ENCODE measurements around the gene ADPRS. TPM values are rescaled to one million over a fixed set of nuclear protein-coding genes. Genes with fewer than 3 reads are reported as not detected.

Gene ADPRS
- total RNA-seq, 1 donor from 2014 or later: 28.7 TPM

DNA sequence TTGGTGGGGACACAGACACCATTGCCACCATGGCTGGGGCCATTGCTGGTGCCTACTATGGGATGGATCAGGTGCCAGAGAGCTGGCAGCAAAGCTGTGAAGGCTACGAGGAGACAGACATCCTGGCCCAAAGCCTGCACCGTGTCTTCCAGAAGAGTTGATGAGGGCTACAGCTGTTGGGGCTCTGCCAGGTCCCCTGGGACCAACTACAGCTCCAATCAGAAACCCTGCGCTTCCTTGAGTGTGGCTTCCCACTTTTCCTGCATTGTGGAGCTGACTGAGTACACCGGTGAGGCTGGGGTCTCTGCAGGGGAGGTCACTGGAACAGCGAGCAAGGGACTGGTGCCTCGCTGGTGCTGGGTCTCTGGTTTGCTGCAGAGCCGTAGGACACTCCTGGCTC is 4.5 kb downstream of the ADPRS start:
- no peak overlapping the region for H3K9ac ChIP-seq (ENCODE audit: low read length)
- no peaks in the 10 kb centered on the region for H3K9me3 ChIP-seq (ENCODE audit: insufficient read depth, low read depth, low read length)
- no peaks in the 10 kb centered on the region for H3K27me3 ChIP-seq (ENCODE audit: insufficient read depth, low read length)
- Mint-ChIP-seq H3K27ac (ENCODE audit: unreplicated experiment) (no peak overlapping the region), H3K27me3 (ENCODE audit: low read depth, unreplicated experiment) (no peaks in the 10 kb centered on the region), H3K4me3 (ENCODE audit: unreplicated experiment) (no peak overlapping the region), H3K9me3 (ENCODE audit: unreplicated experiment) (no peaks in the 10 kb centered on the region), H3K36me3 (ENCODE audit: low read depth, unreplicated experiment) (peaks cover 22% of the 10 kb centered on the region), H3K4me1 (ENCODE audit: low read depth, unreplicated experiment) (peaks cover 10% of the 10 kb centered on the region)
- H2AFZ ChIP-seq (ENCODE audit: low read depth, low read length): no peak overlapping the region
- no peak overlapping the region for H3K4me2 ChIP-seq (ENCODE audit: low read length)
- FAIRE-seq (no peak), DNase-seq (ENCODE audit: low read depth) (no peak)
- H3K79me2 ChIP-seq (ENCODE audit: insufficient read depth, low read length): peaks cover 44% of the 10 kb centered on the region
- TF ChIP-seq, protein P1, sequence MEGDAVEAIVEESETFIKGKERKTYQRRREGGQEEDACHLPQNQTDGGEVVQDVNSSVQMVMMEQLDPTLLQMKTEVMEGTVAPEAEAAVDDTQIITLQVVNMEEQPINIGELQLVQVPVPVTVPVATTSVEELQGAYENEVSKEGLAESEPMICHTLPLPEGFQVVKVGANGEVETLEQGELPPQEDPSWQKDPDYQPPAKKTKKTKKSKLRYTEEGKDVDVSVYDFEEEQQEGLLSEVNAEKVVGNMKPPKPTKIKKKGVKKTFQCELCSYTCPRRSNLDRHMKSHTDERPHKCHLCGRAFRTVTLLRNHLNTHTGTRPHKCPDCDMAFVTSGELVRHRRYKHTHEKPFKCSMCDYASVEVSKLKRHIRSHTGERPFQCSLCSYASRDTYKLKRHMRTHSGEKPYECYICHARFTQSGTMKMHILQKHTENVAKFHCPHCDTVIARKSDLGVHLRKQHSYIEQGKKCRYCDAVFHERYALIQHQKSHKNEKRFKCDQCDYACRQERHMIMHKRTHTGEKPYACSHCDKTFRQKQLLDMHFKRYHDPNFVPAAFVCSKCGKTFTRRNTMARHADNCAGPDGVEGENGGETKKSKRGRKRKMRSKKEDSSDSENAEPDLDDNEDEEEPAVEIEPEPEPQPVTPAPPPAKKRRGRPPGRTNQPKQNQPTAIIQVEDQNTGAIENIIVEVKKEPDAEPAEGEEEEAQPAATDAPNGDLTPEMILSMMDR (IDR thresholded peaks at IDR 0.05; ENCODE audit: insufficient read depth, low read depth, low read length): no peak
- TF ChIP-seq EZH2 (IDR thresholded peaks at IDR 0.05; ENCODE audit: insufficient read depth, low read length): no peak
- no peak overlapping the region for H3K27ac ChIP-seq (ENCODE audit: low read depth, low read length)
- no peak overlapping the region for H3K4me3 ChIP-seq (ENCODE audit: insufficient read depth, low read depth, low read length)
- peaks cover 36% of the 10 kb centered on the region for H4K20me1 ChIP-seq (ENCODE audit: insufficient read depth, low read length)
- H3K4me1 ChIP-seq (ENCODE audit: insufficient read depth, low read length): peaks cover 12% of the 10 kb centered on the region
- H3K36me3 ChIP-seq (ENCODE audit: insufficient read depth, low read length): peaks cover 27% of the 10 kb centered on the region

DNA sequence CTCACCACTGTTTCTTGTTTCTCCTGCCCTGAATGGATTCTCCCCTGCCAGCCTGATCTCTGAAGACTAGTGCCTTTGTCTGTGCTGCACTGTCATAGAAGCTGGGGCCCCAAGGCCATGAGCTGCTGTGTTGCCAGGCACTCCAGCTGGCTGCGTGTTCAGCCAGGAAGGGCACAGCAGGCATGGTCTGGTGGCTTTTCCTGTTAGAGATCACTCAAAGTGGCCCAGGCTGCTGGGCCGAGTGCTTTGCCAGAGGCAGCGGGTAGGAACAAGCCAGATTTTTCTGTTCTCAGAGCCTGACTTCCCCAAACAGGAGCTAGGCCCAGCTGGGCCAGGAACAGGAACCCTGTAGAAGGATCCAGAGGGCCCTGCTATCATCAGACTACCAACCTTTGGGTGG is 5.2 kb downstream of the ADPRS start:
- no peak overlapping the region for H3K9ac ChIP-seq (ENCODE audit: low read length)
- peaks cover 41% of the 10 kb centered on the region for H3K79me2 ChIP-seq (ENCODE audit: insufficient read depth, low read length)
- DNase-seq (ENCODE audit: low read depth) (no peak), FAIRE-seq (no peak)
- H3K9me3 ChIP-seq (ENCODE audit: insufficient read depth, low read depth, low read length): no peaks in the 10 kb centered on the region
- no peaks in the 10 kb centered on the region for H3K27me3 Mint-ChIP-seq (ENCODE audit: low read depth, unreplicated experiment)
- H3K4me3 ChIP-seq (ENCODE audit: insufficient read depth, low read depth, low read length): no peak overlapping the region
- no peak overlapping the region for H3K27ac ChIP-seq (ENCODE audit: low read depth, low read length)
- H3K4me3 Mint-ChIP-seq (ENCODE audit: unreplicated experiment): no peak overlapping the region
- H3K36me3 Mint-ChIP-seq (ENCODE audit: low read depth, unreplicated experiment): peaks cover 22% of the 10 kb centered on the region
- peaks cover 36% of the 10 kb centered on the region for H4K20me1 ChIP-seq (ENCODE audit: insufficient read depth, low read length)
- H3K4me1 ChIP-seq (ENCODE audit: insufficient read depth, low read length): peaks cover 9% of the 10 kb centered on the region
- TF ChIP-seq, protein P1 (IDR thresholded peaks at IDR 0.05; ENCODE audit: insufficient read depth, low read depth, low read length): no peak
- TF ChIP-seq EZH2 (IDR thresholded peaks at IDR 0.05; ENCODE audit: insufficient read depth, low read length): no peak
- H3K27ac Mint-ChIP-seq (ENCODE audit: unreplicated experiment): no peak overlapping the region
- H3K36me3 ChIP-seq (ENCODE audit: insufficient read depth, low read length): peaks cover 27% of the 10 kb centered on the region
- no peaks in the 10 kb centered on the region for H3K9me3 Mint-ChIP-seq (ENCODE audit: unreplicated experiment)
- H3K27me3 ChIP-seq (ENCODE audit: insufficient read depth, low read length): no peaks in the 10 kb centered on the region
- no peak overlapping the region for H3K4me2 ChIP-seq (ENCODE audit: low read length)
- H3K4me1 Mint-ChIP-seq (ENCODE audit: low read depth, unreplicated experiment): peaks cover 10% of the 10 kb centered on the region
- H2AFZ ChIP-seq (ENCODE audit: low read depth, low read length): no peak overlapping the region

DNA sequence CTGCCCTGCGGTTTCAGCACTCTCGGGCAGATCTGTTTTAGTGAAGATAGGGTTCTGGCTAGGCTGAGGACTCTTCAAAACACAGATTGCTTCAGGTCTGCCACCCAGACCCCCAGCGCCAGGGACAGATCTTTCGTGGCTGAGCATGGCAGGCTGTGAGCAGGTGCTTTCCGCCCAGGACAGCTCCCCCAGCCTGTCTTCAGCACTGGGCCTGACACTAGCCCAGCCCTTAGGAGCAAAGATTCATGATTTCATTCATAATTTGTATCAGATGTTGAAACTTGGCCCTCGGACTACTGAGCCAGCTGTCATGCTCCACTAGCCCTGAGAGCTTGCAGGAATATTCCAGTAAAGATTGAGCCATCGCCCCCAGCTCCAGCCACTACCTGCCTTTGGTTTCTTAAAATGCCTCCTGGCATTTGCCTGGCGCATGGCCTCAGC is 5.9 kb downstream of the ADPRS start:
- DNase-seq (ENCODE audit: low read depth) (no peak), FAIRE-seq (no peak)
- H3K4me3 Mint-ChIP-seq (ENCODE audit: unreplicated experiment): no peak overlapping the region
- Histone ChIP-seq H3K79me2 (ENCODE audit: insufficient read depth, low read length) (peaks cover 34% of the 10 kb centered on the region), H3K4me3 (ENCODE audit: insufficient read depth, low read depth, low read length) (no peak overlapping the region), H3K4me1 (ENCODE audit: insufficient read depth, low read length) (peaks cover 5% of the 10 kb centered on the region), H3K9me3 (ENCODE audit: insufficient read depth, low read depth, low read length) (no peaks in the 10 kb centered on the region), H4K20me1 (ENCODE audit: insufficient read depth, low read length) (peaks cover 36% of the 10 kb centered on the region), H3K9ac (ENCODE audit: low read length) (no peak overlapping the region), H3K36me3 (ENCODE audit: insufficient read depth, low read length) (peaks cover 27% of the 10 kb centered on the region), H3K27ac (ENCODE audit: low read depth, low read length) (no peak overlapping the region), H3K27me3 (ENCODE audit: insufficient read depth, low read length) (no peaks in the 10 kb centered on the region), H3K4me2 (ENCODE audit: low read length) (no peak overlapping the region), H2AFZ (ENCODE audit: low read depth, low read length) (no peak overlapping the region)
- TF ChIP-seq, protein P1 (IDR thresholded peaks at IDR 0.05; ENCODE audit: insufficient read depth, low read depth, low read length): no peak
- no peak for TF ChIP-seq EZH2 (IDR thresholded peaks at IDR 0.05; ENCODE audit: insufficient read depth, low read length)
- H3K27ac Mint-ChIP-seq (ENCODE audit: unreplicated experiment): no peak overlapping the region
- H3K27me3 Mint-ChIP-seq (ENCODE audit: low read depth, unreplicated experiment): no peaks in the 10 kb centered on the region
- H3K4me1 Mint-ChIP-seq (ENCODE audit: low read depth, unreplicated experiment): peaks cover 8% of the 10 kb centered on the region
- no peaks in the 10 kb centered on the region for H3K9me3 Mint-ChIP-seq (ENCODE audit: unreplicated experiment)
- H3K36me3 Mint-ChIP-seq (ENCODE audit: low read depth, unreplicated experiment): peaks cover 19% of the 10 kb centered on the region

Measured in astrocyte (in vitro differentiated cells and primary cell).